Activated gamma-delta T cell treated with anti-CD3 and anti-CD28 coated beads, Interleukin-2, amount 50 U/mL, for 16 hours (primary cell): ENCODE data around the gene EEF1A1.
"Not testable (repeated sequence)": the region's sequence is repeated elsewhere in the genome, so short reads cannot be mapped to it uniquely, and the experiment has no call there.

Experiments used
- DNase-seq: peaks from one replicate; pipeline ENCODE4 v3.0.0-alpha.2; 2020; ENCODE audit warnings: low read depth

EEF1A1 gene

DNA sequence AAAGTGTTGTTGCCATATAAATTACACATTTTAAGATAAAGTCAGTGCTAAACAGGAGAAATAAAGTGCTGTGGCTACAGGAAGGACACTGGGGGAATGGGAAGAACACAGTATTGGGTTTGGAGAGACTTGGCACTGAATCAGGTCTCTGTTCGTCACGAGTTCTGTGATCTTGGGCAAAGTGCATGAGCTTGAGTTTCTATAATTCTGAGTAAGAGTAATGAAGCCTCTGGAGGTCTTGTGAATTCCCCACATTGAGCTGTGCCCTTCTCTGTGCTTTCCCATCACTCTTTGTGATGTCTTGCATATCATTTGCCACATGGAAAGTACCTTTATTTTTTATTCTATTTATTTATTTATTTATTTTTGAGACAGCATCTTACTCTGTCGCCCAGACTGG lies 16.8 kb upstream of the EEF1A1 start:
- DNase-seq = no peak

GRCh38 chr6:73534628-73535027 lies 13.8 kb upstream of the EEF1A1 start:
- DNase-seq = no peak

DNA sequence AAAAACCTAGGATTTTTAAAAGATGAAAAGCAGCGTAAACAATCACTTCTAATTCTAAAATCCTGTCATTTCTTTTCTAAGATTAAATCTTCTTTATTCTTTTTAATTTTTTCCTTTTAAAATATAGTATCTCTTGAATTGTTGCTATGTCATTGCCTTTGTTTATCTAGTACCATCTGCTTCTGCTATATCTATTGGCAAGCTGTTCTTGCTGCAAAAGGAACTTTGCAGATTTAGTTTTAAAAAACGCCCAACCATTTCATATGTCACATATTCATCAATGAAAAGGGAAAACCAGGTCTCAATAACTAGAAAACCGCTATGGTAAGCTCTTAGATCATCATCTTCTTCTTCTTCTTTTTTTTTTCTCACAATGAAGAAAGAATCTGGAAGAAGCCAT lies 11.5 kb upstream of the EEF1A1 start:
- no peak for DNase-seq

DNA sequence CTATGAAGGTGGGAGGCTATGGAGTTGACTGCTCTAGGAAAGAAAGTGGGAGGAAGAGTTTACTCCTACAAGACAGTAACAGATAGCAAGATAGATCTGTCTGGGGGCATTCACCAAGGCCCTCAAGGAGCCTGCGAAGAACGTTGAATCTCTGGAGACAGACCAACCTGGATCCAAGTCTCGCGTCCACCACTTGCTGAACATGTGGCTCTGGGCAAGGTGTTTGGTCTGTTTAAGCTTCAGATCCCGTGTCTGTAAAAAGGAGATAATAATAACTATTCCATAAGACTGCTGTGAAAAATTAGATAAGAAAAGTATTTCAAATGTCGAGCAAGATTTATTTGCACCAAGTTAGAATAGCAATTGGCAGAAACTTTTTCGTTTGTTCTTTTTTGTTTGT lies 8.1 kb upstream of the EEF1A1 start:
- no peak for DNase-seq

DNA sequence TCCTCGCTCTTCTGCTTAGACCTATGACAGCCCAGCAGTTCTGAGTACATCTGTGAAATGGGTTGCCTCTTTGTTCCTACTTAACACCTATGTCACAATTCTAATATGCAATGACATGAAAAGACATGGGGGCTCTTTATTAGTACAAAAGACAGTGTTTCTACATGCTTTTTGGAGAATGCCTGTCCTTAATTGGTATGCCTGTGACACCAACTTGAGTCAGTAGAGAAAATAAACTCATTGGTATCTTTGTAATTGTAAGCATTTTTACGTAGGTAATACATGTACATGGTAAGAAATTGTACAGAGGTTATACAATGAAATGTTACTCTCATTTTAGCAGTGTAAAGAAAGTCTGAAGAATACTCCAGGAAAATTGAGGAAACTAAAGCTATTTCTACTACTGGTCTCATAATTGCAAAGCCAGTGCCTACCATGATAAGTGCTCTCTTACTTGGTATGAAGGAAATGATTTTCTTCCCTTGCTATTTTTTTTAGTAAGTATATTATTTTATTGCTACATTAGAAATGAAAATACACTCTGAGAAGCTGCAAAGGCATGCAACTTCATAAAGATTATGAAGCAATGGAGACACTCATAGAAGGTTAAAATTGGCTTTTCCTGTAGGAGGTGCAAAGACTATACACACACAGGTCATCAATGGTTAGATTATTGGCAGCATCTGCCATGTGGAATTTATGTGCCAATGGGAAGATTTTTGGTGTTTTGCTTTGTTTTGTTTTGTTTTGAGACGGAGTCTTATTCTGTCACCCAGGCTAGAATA lies 4.9 kb upstream of the EEF1A1 start:
- no peak for DNase-seq

- DNase-seq = peak; percentile 70
These were observed 2.7 kb upstream of the EEF1A1 start for GRCh38 chr6:73523434-73524123.

GRCh38 chr6:73521351-73521985 lies 636 bp upstream of the EEF1A1 start:
- peak; percentile 57 for DNase-seq

- DNase-seq = peak; percentile 69
These were observed 725 bp downstream of the EEF1A1 start for GRCh38 chr6:73519926-73520687.

GRCh38 chr6:73518982-73519881 lies 1.6 kb downstream of the EEF1A1 start:
- not testable (repeated sequence) for DNase-seq

- not testable (repeated sequence) for DNase-seq
These were observed 2.5 kb downstream of the EEF1A1 start for GRCh38 chr6:73518100-73518981.

DNA sequence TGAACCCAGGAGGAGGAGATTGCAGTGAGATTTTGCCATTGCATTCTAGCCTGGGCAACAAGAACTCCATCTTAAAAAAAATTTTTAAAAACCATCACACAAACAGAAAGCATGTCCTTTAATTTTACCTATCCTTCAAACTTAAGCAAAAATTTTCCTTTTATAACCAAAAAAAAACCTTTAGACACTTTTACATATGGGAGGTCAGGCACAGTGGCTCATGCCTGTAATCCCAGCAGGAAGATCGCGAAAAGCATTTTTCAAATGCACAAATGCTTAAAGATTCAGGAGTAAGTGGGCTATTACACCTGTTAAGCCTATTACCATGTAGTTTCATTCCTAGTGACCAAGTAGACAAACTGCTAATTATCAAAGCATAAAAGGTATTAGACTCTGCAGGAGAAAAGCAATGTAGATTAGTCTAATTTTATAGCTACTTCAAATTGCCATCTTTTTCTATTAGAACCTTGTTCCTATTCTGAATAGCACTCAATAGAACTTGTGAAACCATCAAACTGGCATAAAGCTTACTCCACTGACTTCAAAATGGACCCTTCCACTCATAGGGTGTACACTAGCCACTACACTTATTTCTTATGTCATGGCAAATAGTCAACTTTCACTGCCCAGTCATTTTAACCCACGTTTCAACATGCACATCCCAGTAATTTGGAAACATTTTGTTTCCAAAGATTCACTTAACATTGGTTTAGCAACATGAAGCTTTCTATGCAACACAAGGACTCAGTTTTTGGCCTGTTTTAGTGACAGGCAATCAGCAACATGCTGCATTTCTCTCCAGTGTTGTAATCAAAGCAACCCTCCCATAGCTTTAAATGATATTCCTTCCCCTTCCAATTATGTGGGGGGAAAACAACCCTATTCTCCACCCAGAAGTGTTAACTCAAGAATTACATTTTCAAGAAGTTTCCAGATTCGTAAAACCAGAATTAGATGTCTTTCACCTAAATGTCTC lies 4.0 kb downstream of the EEF1A1 start:
- DNase-seq = no peak

GRCh38 chr6:73515204-73515655 lies 5.6 kb downstream of the EEF1A1 start:
- DNase-seq = no peak

GRCh38 chr6:73514746-73515110 lies 6.1 kb downstream of the EEF1A1 start:
- DNase-seq = no peak

- no peak for DNase-seq
These were observed 7.4 kb downstream of the EEF1A1 start for GRCh38 chr6:73513496-73513854.

GRCh38 chr6:73511796-73512195 lies 9.0 kb downstream of the EEF1A1 start:
- DNase-seq = no peak

DNA sequence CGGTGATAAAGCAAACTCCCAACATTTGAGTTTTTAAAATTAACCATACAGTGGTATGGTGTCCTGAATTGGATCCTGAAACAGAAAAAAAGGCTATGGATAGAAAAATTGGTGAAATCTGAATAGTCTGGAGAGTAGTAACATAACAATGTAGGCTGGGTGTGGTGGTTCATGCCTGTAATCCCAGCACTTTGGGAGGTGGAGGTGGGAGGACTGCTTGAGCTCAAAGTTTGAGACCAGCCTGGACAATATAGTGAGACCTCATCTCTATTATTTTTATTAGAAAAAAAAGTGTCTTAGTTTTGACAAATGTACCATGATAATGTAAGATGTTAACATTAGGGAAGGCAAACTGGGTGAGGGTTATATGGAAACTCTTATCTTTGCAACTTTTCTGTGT lies 11.0 kb downstream of the EEF1A1 start:
- no peak for DNase-seq

- no peak for DNase-seq
These were observed 12.1 kb downstream of the EEF1A1 start for GRCh38 chr6:73508776-73509175.

- DNase-seq = no peak
These were observed 14.6 kb downstream of the EEF1A1 start for GRCh38 chr6:73506246-73506645.

GRCh38 chr6:73505705-73506104 lies 15.1 kb downstream of the EEF1A1 start:
- not testable (repeated sequence) for DNase-seq
